ENCODE measurements around the gene SHPK.

DNA sequence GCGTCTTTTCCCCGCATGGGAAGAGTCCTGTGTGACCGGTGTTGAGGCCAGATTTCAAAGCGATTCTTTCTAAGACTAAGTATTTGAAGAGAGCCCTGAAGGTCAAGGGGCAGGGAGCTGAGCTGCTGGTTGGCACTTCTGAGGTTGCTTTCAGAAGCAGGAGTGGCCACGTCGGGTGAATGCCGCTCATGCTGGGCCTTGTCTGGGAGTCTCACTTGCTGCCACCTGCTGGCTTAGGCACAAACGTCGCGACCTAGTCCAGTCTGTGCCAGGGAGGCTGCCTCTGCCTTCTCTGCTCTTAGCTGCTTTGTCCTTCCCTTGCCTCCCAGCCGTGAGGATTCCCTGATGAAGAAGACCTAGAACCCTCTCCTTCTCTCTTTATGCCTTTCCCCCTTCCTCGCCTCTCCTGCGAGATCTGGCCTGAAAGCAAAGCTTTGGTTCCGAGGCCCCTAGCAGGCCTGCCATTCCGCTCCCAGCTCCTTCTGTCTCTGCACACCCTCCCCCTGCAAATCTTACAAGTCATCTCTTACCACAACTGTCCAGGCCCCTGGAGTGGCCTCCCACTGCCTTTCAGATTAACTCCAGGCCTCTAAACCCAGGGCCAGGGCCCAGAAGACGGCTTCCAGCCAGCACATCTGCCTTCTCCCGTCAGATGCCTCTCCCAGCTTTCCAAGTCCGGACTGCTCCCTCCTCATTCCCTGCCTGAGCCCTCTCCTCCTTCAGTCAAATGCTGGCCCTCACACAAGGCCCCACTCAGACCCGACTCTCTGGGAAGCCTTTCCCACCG, 11.9 kb upstream of the SHPK start:
- TF ChIP-seq POLR2A (IDR thresholded peaks at IDR 0.05) = no peak
- TF ChIP-seq, protein P1, sequence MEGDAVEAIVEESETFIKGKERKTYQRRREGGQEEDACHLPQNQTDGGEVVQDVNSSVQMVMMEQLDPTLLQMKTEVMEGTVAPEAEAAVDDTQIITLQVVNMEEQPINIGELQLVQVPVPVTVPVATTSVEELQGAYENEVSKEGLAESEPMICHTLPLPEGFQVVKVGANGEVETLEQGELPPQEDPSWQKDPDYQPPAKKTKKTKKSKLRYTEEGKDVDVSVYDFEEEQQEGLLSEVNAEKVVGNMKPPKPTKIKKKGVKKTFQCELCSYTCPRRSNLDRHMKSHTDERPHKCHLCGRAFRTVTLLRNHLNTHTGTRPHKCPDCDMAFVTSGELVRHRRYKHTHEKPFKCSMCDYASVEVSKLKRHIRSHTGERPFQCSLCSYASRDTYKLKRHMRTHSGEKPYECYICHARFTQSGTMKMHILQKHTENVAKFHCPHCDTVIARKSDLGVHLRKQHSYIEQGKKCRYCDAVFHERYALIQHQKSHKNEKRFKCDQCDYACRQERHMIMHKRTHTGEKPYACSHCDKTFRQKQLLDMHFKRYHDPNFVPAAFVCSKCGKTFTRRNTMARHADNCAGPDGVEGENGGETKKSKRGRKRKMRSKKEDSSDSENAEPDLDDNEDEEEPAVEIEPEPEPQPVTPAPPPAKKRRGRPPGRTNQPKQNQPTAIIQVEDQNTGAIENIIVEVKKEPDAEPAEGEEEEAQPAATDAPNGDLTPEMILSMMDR (IDR thresholded peaks at IDR 0.05) = peak in 5 of 7 experiments; percentile 17 to 54 (median 29)
